Gastroesophageal sphincter (tissue), 3 donors: Measurements from ENCODE around the gene ALDH3A2.

Source experiments
- CTCF ChIP-seq, 4 experiments: fragments of 200-600 bp in 2 of 4; fragments of 450-650 bp in 2 of 4; sonication (generic) in 1 of 4; IDR thresholded peaks; one replicate each; pipeline ENCODE4 v1.5.1; 2017 to 2019; ENCODE audit warnings: antibody characterized with exemption in 4 of 4, mild to moderate bottlenecking in 2 of 4, moderate library complexity in 2 of 4
- EP300 ChIP-seq: sonication (generic); formaldehyde crosslinking; IDR thresholded peaks from one replicate; pipeline ENCODE4 v1.6.1; 2017; ENCODE audit warnings: antibody characterized with exemption, mild to moderate bottlenecking
- POLR2A ChIP-seq, 2 donors: fragments of 450-650 bp; IDR thresholded peaks; one replicate each; pipeline ENCODE4 v1.6.1; 2017; ENCODE audit warnings: antibody characterized with exemption in 2 of 2, mild to moderate bottlenecking in 2 of 2, moderate library complexity in 1 of 2
- POLR2AphosphoS5 ChIP-seq: sonication (generic); formaldehyde crosslinking; IDR thresholded peaks from one replicate; pipeline ENCODE4 v1.6.1; 2017; ENCODE audit warnings: antibody characterized with exemption

GRCh38 chr17:19621697-19622096 is 26.9 kb upstream of the ALDH3A2 start:
- TF ChIP-seq POLR2A (IDR thresholded peaks at IDR 0.05) (no peak), CTCF (IDR thresholded peaks at IDR 0.05) (no peak), POLR2AphosphoS5 (no peak), EP300 (no peak)
